Tibial nerve (tissue), 4 donors: Measurements from ENCODE around the gene MRPS17.

Experiments
- EP300 ChIP-seq, 2 donors: sonication (generic); formaldehyde crosslinking; IDR thresholded peaks; one replicate each; pipeline ENCODE4 v1.6.1; 2017; ENCODE audit warnings: antibody characterized with exemption in 2 of 2, mild to moderate bottlenecking in 1 of 2
- POLR2A ChIP-seq, 2 donors: fragments of 450-650 bp; IDR thresholded peaks; one replicate each; pipeline ENCODE4 v1.6.1; 2017; ENCODE audit warnings: antibody characterized with exemption in 2 of 2, mild to moderate bottlenecking in 2 of 2, moderate library complexity in 2 of 2
- TF ChIP-seq, protein P1 (sequence below), 5 experiments: fragments of 200-600 bp in 3 of 5; fragments of 450-650 bp in 2 of 5; sonication (generic) in 3 of 5; IDR thresholded peaks; one replicate each; pipeline ENCODE4 v1.5.1; 2016 to 2019; ENCODE audit warnings: antibody characterized with exemption in 5 of 5, mild to moderate bottlenecking in 3 of 5, moderate library complexity in 2 of 5

DNA sequence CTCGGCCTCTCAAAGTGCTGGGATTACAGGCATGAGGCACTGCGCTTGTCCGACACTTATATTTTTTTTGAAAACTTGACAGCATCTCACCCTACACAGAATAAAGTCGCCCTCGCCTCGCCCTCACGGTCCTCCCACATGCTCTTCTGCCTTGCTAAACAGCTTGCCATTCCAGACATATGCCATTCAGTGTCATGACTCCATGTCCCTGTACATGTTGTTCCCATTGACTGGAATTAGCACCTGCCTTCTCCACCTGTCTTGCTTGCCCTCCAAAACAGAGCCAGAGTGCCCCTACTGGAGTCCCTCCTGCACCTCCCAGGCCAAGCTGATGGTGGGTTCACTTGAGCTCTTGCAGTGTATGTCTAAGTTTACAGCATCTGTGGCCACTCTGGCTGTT, 18.9 kb downstream of the MRPS17 start:
- TF ChIP-seq POLR2A (IDR thresholded peaks at IDR 0.05) (no peak), EP300 (IDR thresholded peaks at IDR 0.05) (no peak)
- TF ChIP-seq, protein P1, sequence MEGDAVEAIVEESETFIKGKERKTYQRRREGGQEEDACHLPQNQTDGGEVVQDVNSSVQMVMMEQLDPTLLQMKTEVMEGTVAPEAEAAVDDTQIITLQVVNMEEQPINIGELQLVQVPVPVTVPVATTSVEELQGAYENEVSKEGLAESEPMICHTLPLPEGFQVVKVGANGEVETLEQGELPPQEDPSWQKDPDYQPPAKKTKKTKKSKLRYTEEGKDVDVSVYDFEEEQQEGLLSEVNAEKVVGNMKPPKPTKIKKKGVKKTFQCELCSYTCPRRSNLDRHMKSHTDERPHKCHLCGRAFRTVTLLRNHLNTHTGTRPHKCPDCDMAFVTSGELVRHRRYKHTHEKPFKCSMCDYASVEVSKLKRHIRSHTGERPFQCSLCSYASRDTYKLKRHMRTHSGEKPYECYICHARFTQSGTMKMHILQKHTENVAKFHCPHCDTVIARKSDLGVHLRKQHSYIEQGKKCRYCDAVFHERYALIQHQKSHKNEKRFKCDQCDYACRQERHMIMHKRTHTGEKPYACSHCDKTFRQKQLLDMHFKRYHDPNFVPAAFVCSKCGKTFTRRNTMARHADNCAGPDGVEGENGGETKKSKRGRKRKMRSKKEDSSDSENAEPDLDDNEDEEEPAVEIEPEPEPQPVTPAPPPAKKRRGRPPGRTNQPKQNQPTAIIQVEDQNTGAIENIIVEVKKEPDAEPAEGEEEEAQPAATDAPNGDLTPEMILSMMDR (IDR thresholded peaks at IDR 0.05), result no peak
